CD4-positive, alpha-beta memory T cell (primary cell): ENCODE measurements around the gene CUBN. TPM values are rescaled to one million over a fixed set of nuclear protein-coding genes. Genes with fewer than 3 reads are reported as not detected.

Experiments used
- CTCF ChIA-PET: fragments of 350-600 bp; sonication (Branson Sonifier 250); formaldehyde crosslinking; loops from one replicate; lab custom pipeline; 2021; ENCODE audit warnings: inconsistent platforms; ENCODE audit not compliant: partially characterized antibody; lab: Charles Lee
- POLR2A ChIA-PET: fragments of 350-600 bp; sonication (Branson Sonifier 250); formaldehyde crosslinking; loops from one replicate; lab custom pipeline; 2021; ENCODE audit not compliant: partially characterized antibody; lab: Charles Lee
- DNase-seq, 5 donors: peaks; one replicate each; pipeline versions ENCODE4 v3.0.0 to v3.0.0-alpha.2; 2020 to 2022; ENCODE audit warnings: mixed read lengths in 1 of 5
- H3K27ac ChIP-seq: one replicate; pipeline ENCODE4 v1.7.0; 2013; ENCODE audit warnings: low read depth, low read length
- H3K27me3 ChIP-seq: 2 replicates; pipeline ENCODE4 v1.7.0; 2013; ENCODE audit warnings: mild to moderate bottlenecking, low read length, moderate library complexity; ENCODE audit not compliant: insufficient read depth
- H3K36me3 ChIP-seq: 2 replicates; pipeline ENCODE4 v1.7.0; 2013; ENCODE audit warnings: mild to moderate bottlenecking, low read length, moderate library complexity; ENCODE audit not compliant: insufficient read depth
- H3K4me1 ChIP-seq: 2 replicates; pipeline ENCODE4 v1.7.0; 2013; ENCODE audit warnings: mild to moderate bottlenecking, low read length, moderate library complexity; ENCODE audit not compliant: insufficient read depth
- H3K4me3 ChIP-seq, 2 donors: one replicate each; pipeline ENCODE4 v1.7.0; 2013; ENCODE audit warnings: low read length in 2 of 2, mild to moderate bottlenecking in 1 of 2
- H3K9me3 ChIP-seq, 2 donors: one replicate each; pipeline ENCODE4 v1.7.0; 2013; ENCODE audit warnings: low read length in 2 of 2, control low read depth in 1 of 2; ENCODE audit not compliant: control insufficient read depth in 1 of 2
- H3K27ac Mint-ChIP-seq, 7 donors: one replicate each; pipeline ENCODE4 v1.8.0; 2020 to 2021; ENCODE audit warnings: mixed read lengths in 7 of 7, mild to moderate bottlenecking in 6 of 7, inconsistent platforms in 3 of 7, moderate library complexity in 3 of 7
- H3K27me3 Mint-ChIP-seq, 2 donors: one replicate each; pipeline ENCODE4 v1.8.0; 2020 to 2021; ENCODE audit warnings: mixed read lengths in 2 of 2
- H3K36me3 Mint-ChIP-seq, 2 donors: one replicate each; pipeline ENCODE4 v1.8.0; 2020 to 2021; ENCODE audit warnings: mixed read lengths in 2 of 2, inconsistent platforms in 1 of 2, mild to moderate bottlenecking in 1 of 2
- H3K4me1 Mint-ChIP-seq, 4 donors: one replicate each; pipeline ENCODE4 v1.8.0; 2020 to 2021; ENCODE audit warnings: mixed read lengths in 4 of 4, mild to moderate bottlenecking in 1 of 4
- H3K4me3 Mint-ChIP-seq, 8 donors: one replicate each; pipeline ENCODE4 v1.8.0; 2020 to 2021; ENCODE audit warnings: mixed read lengths in 8 of 8, mild to moderate bottlenecking in 7 of 8, moderate library complexity in 6 of 8, inconsistent platforms in 3 of 8
- H3K9me3 Mint-ChIP-seq, 8 donors: one replicate each; pipeline ENCODE4 v1.8.0; 2020 to 2021; ENCODE audit warnings: mixed read lengths in 8 of 8, mild to moderate bottlenecking in 5 of 8, inconsistent platforms in 3 of 8, moderate library complexity in 1 of 8
- intact Hi-C: fragments of 100-400 bp; cut with micrococcal nuclease; formaldehyde crosslinking; loops from one replicate; pipeline ENCODE4 v1.15.1; 2023
- polyA plus RNA-seq, 2 donors: library from polyadenylated mRNA; unstranded; fragments of 300-500 nt; fragmentation: Illumina TruSeq; gene quantifications; one replicate each; pipeline ENCODE4 v1.2.3, GENCODE V29; 2021
- total RNA-seq, 2 experiments: library from RNA; stranded (reverse); gene quantifications; one replicate each; pipeline ENCODE4 v1.2.3, GENCODE V29; 2021

Gene CUBN
- total and polyA plus RNA-seq, 4 experiments from 2014 or later, result 0.49 to 10.9 (median 8.5) TPM; not detected in 1

GRCh38 chr10:17066000-17066399, 63.6 kb downstream of the CUBN start:
- DNase-seq, result no peak
- peaks cover 0 to 4% (median 0%) of the 10 kb centered on the region in 8 donors for H3K9me3 Mint-ChIP-seq
- H3K36me3 ChIP-seq, result no peaks in the 10 kb centered on the region
- H3K4me3 ChIP-seq, result no peak overlapping the region
- H3K27me3 ChIP-seq, result no peaks in the 10 kb centered on the region
- intact Hi-C loops, result loop anchor here (5.0 kb wide), 1 partner anchor 39 kb away; no protein-coding TSS in a partner anchor
- no peaks in the 10 kb centered on the region for H3K27me3 Mint-ChIP-seq
- no peaks in the 10 kb centered on the region for H3K9me3 ChIP-seq
- CTCF ChIA-PET, result no interaction called here
- H3K27ac Mint-ChIP-seq, result peak overlapping the region in 1 of 7 donors; percentile 44
- H3K4me1 ChIP-seq, result peaks cover 13% of the 10 kb centered on the region
- H3K4me3 Mint-ChIP-seq, result no peak overlapping the region
- peaks cover 26 to 29% of the 10 kb centered on the region in 2 donors for H3K36me3 Mint-ChIP-seq
- POLR2A ChIA-PET, result no interaction called here
- H3K27ac ChIP-seq, result no peak overlapping the region
- H3K4me1 Mint-ChIP-seq, result peaks cover 16 to 26% (median 20%) of the 10 kb centered on the region in 4 donors

GRCh38 chr10:17065273-17065672, 64.3 kb downstream of the CUBN start:
- Mint-ChIP-seq H3K27me3 (no peaks in the 10 kb centered on the region), H3K4me3 (no peak overlapping the region), H3K9me3 (peaks cover 0 to 4% (median 0%) of the 10 kb centered on the region in 8 donors), H3K27ac (no peak overlapping the region), H3K4me1 (peaks cover 16 to 26% (median 20%) of the 10 kb centered on the region in 4 donors), H3K36me3 (peaks cover 20 to 24% of the 10 kb centered on the region in 2 donors)
- peaks cover 13% of the 10 kb centered on the region for H3K4me1 ChIP-seq
- H3K9me3 ChIP-seq, result no peaks in the 10 kb centered on the region
- no peak for DNase-seq
- no peaks in the 10 kb centered on the region for H3K36me3 ChIP-seq
- H3K27me3 ChIP-seq, result no peaks in the 10 kb centered on the region
- POLR2A ChIA-PET, result no interaction called here
- CTCF ChIA-PET, result no interaction called here
- intact Hi-C loops, result loop anchor here (5.0 kb wide), 1 partner anchor 38 kb away; no protein-coding TSS in a partner anchor
- H3K27ac ChIP-seq, result no peak overlapping the region
- H3K4me3 ChIP-seq, result no peak overlapping the region

GRCh38 chr10:17064435-17064834, 65.2 kb downstream of the CUBN start:
- no peak overlapping the region for H3K4me3 Mint-ChIP-seq
- CTCF ChIA-PET, result no interaction called here
- Histone ChIP-seq H3K27ac (no peak overlapping the region), H3K4me1 (peaks cover 13% of the 10 kb centered on the region), H3K36me3 (no peaks in the 10 kb centered on the region), H3K27me3 (no peaks in the 10 kb centered on the region), H3K9me3 (no peaks in the 10 kb centered on the region), H3K4me3 (no peak overlapping the region)
- H3K4me1 Mint-ChIP-seq, result peaks cover 16 to 26% (median 22%) of the 10 kb centered on the region in 4 donors
- POLR2A ChIA-PET, result no interaction called here
- peaks cover 0 to 4% (median 0%) of the 10 kb centered on the region in 8 donors for H3K9me3 Mint-ChIP-seq
- H3K36me3 Mint-ChIP-seq, result peaks cover 18 to 21% of the 10 kb centered on the region in 2 donors
- intact Hi-C loops, result no loop called here
- no peaks in the 10 kb centered on the region for H3K27me3 Mint-ChIP-seq
- no peak for DNase-seq
- H3K27ac Mint-ChIP-seq, result no peak overlapping the region

- Mint-ChIP-seq H3K4me3 (no peak overlapping the region), H3K27me3 (no peaks in the 10 kb centered on the region), H3K4me1 (peaks cover 18 to 30% (median 23%) of the 10 kb centered on the region in 4 donors), H3K27ac (peak overlapping the region in 3 of 7 donors; percentile 54 to 69 (median 64)), H3K9me3 (no peaks in the 10 kb centered on the region), H3K36me3 (peaks cover 14 to 21% of the 10 kb centered on the region in 2 donors)
- Histone ChIP-seq H3K9me3 (no peaks in the 10 kb centered on the region), H3K4me3 (no peak overlapping the region), H3K4me1 (peaks cover 11% of the 10 kb centered on the region), H3K27ac (no peak overlapping the region), H3K36me3 (no peaks in the 10 kb centered on the region), H3K27me3 (no peaks in the 10 kb centered on the region)
- DNase-seq, result no peak
- ChIA-PET POLR2A (interaction anchor here (0.7 kb wide), 1 partner anchor 76 kb away, joined by 3 read pairs; no protein-coding TSS in a partner anchor), CTCF (no interaction called here)
- intact Hi-C loops, result no loop called here
Measured at GRCh38 chr10:17062955-17063484, 66.6 kb downstream of the CUBN start.

- no peak for DNase-seq
- no peaks in the 10 kb centered on the region for H3K27me3 Mint-ChIP-seq
- Histone ChIP-seq H3K27ac (no peak overlapping the region), H3K4me1 (peaks cover 6% of the 10 kb centered on the region), H3K27me3 (no peaks in the 10 kb centered on the region), H3K9me3 (no peaks in the 10 kb centered on the region), H3K4me3 (no peak overlapping the region), H3K36me3 (no peaks in the 10 kb centered on the region)
- POLR2A ChIA-PET, result interaction anchor here (0.7 kb wide), 1 partner anchor 77 kb away, joined by 3 read pairs; no protein-coding TSS in a partner anchor
- H3K9me3 Mint-ChIP-seq, result no peaks in the 10 kb centered on the region
- peaks cover 12 to 21% of the 10 kb centered on the region in 2 donors for H3K36me3 Mint-ChIP-seq
- H3K4me3 Mint-ChIP-seq, result no peak overlapping the region
- peak overlapping the region in 2 of 7 donors; percentile 33 to 69 for H3K27ac Mint-ChIP-seq
- intact Hi-C loops, result no loop called here
- CTCF ChIA-PET, result no interaction called here
- peaks cover 13 to 25% (median 18%) of the 10 kb centered on the region in 4 donors for H3K4me1 Mint-ChIP-seq
Measured at GRCh38 chr10:17062493-17062892, 67.1 kb downstream of the CUBN start.

- peaks cover 9 to 20% (median 13%) of the 10 kb centered on the region in 4 donors for H3K4me1 Mint-ChIP-seq
- no peak for DNase-seq
- H3K27ac Mint-ChIP-seq, result no peak overlapping the region
- H3K27me3 ChIP-seq, result no peaks in the 10 kb centered on the region
- no peak overlapping the region for H3K27ac ChIP-seq
- H3K36me3 ChIP-seq, result no peaks in the 10 kb centered on the region
- H3K9me3 ChIP-seq, result no peaks in the 10 kb centered on the region
- no peaks in the 10 kb centered on the region for H3K27me3 Mint-ChIP-seq
- ChIA-PET CTCF (no interaction called here), POLR2A (no interaction called here)
- peaks cover under 1% of the 10 kb centered on the region for H3K4me1 ChIP-seq
- intact Hi-C loops, result no loop called here
- no peak overlapping the region for H3K4me3 Mint-ChIP-seq
- peaks cover 13 to 21% of the 10 kb centered on the region in 2 donors for H3K36me3 Mint-ChIP-seq
- no peak overlapping the region for H3K4me3 ChIP-seq
- no peaks in the 10 kb centered on the region for H3K9me3 Mint-ChIP-seq
Measured at GRCh38 chr10:17062009-17062408, 67.6 kb downstream of the CUBN start.

- H3K9me3 ChIP-seq, result no peaks in the 10 kb centered on the region
- Mint-ChIP-seq H3K27me3 (no peaks in the 10 kb centered on the region), H3K36me3 (peaks cover 10 to 24% of the 10 kb centered on the region in 2 donors), H3K4me1 (peaks cover 7 to 16% (median 10%) of the 10 kb centered on the region in 4 donors), H3K9me3 (no peaks in the 10 kb centered on the region), H3K4me3 (no peak overlapping the region), H3K27ac (no peak overlapping the region)
- H3K4me3 ChIP-seq, result no peak overlapping the region
- DNase-seq, result no peak
- ChIA-PET POLR2A (no interaction called here), CTCF (no interaction called here)
- H3K27ac ChIP-seq, result no peak overlapping the region
- H3K27me3 ChIP-seq, result no peaks in the 10 kb centered on the region
- H3K4me1 ChIP-seq, result no peaks in the 10 kb centered on the region
- intact Hi-C loops, result no loop called here
- H3K36me3 ChIP-seq, result no peaks in the 10 kb centered on the region
Measured at GRCh38 chr10:17061418-17061817, 68.2 kb downstream of the CUBN start.
